ENCODE data around the gene KCND3.

Gene KCND3

GRCh38 chr1:111880881-111881837 lies 108.3 kb downstream of the KCND3 start:
- no peak for DNase-seq (ENCODE audit: low spot score)

- no peak for DNase-seq (ENCODE audit: low spot score)
Measured at GRCh38 chr1:111879081-111879480, 110.4 kb downstream of the KCND3 start.

GRCh38 chr1:111878649-111879048 lies 110.8 kb downstream of the KCND3 start:
- DNase-seq (ENCODE audit: low spot score) = no peak

GRCh38 chr1:111878091-111878490 lies 111.4 kb downstream of the KCND3 start:
- DNase-seq (ENCODE audit: low spot score) = no peak

- no peak for DNase-seq (ENCODE audit: low spot score)
Measured at GRCh38 chr1:111876631-111877030, 112.8 kb downstream of the KCND3 start.

GRCh38 chr1:111875640-111876039 lies 113.8 kb downstream of the KCND3 start:
- DNase-seq (ENCODE audit: low spot score) = no peak

- DNase-seq (ENCODE audit: low spot score) = no peak
Measured at GRCh38 chr1:111873460-111874030, 115.9 kb downstream of the KCND3 start.

GRCh38 chr1:111870181-111870580 lies 119.3 kb downstream of the KCND3 start:
- DNase-seq (ENCODE audit: low spot score) = no peak

GRCh38 chr1:111867868-111868440 lies 121.5 kb downstream of the KCND3 start:
- no peak for DNase-seq (ENCODE audit: low spot score)

- DNase-seq (ENCODE audit: low spot score) = no peak
Measured at GRCh38 chr1:111864862-111865261, 124.6 kb downstream of the KCND3 start.

GRCh38 chr1:111863401-111863800 lies 126.1 kb downstream of the KCND3 start:
- DNase-seq (ENCODE audit: low spot score) = no peak

- DNase-seq (ENCODE audit: low spot score) = no peak
Measured at GRCh38 chr1:111862599-111862998, 126.9 kb downstream of the KCND3 start.

- DNase-seq (ENCODE audit: low spot score) = no peak
Measured at GRCh38 chr1:111861523-111861922, 127.9 kb downstream of the KCND3 start.

- DNase-seq (ENCODE audit: low spot score) = no peak
Measured at GRCh38 chr1:111857194-111857651, 132.2 kb downstream of the KCND3 start.

- DNase-seq (ENCODE audit: low spot score) = no peak
Measured at GRCh38 chr1:111856411-111857185, 132.9 kb downstream of the KCND3 start.

GRCh38 chr1:111855260-111855659 lies 134.2 kb downstream of the KCND3 start:
- no peak for DNase-seq (ENCODE audit: low spot score)

- DNase-seq (ENCODE audit: low spot score) = no peak
Measured at GRCh38 chr1:111852261-111852721, 137.2 kb downstream of the KCND3 start.

- no peak for DNase-seq (ENCODE audit: low spot score)
Measured at GRCh38 chr1:111851552-111851951, 137.9 kb downstream of the KCND3 start.

- no peak for DNase-seq (ENCODE audit: low spot score)
Measured at GRCh38 chr1:111850109-111850508, 139.4 kb downstream of the KCND3 start.

- no peak for DNase-seq (ENCODE audit: low spot score)
Measured at GRCh38 chr1:111848852-111849545, 140.5 kb downstream of the KCND3 start.

GRCh38 chr1:111847466-111847865 lies 142.0 kb downstream of the KCND3 start:
- no peak for DNase-seq (ENCODE audit: low spot score)

Data from NAMALWA (cell line).